GM12801 (cell line): ENCODE data around the gene LY6G5B.

Experiments used
- TF ChIP-seq, protein P1 (sequence below): IDR thresholded peaks from one replicate; pipeline ENCODE4 v1.5.1; 2011; ENCODE audit warnings: control low read depth; ENCODE audit not compliant: insufficient read length; ENCODE audit errors: extremely low read depth

The LY6G5B gene

GRCh38 chr6:31712296-31712695 is 42.5 kb downstream of the LY6G5B start:
- TF ChIP-seq, protein P1, sequence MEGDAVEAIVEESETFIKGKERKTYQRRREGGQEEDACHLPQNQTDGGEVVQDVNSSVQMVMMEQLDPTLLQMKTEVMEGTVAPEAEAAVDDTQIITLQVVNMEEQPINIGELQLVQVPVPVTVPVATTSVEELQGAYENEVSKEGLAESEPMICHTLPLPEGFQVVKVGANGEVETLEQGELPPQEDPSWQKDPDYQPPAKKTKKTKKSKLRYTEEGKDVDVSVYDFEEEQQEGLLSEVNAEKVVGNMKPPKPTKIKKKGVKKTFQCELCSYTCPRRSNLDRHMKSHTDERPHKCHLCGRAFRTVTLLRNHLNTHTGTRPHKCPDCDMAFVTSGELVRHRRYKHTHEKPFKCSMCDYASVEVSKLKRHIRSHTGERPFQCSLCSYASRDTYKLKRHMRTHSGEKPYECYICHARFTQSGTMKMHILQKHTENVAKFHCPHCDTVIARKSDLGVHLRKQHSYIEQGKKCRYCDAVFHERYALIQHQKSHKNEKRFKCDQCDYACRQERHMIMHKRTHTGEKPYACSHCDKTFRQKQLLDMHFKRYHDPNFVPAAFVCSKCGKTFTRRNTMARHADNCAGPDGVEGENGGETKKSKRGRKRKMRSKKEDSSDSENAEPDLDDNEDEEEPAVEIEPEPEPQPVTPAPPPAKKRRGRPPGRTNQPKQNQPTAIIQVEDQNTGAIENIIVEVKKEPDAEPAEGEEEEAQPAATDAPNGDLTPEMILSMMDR, result no peak

DNA sequence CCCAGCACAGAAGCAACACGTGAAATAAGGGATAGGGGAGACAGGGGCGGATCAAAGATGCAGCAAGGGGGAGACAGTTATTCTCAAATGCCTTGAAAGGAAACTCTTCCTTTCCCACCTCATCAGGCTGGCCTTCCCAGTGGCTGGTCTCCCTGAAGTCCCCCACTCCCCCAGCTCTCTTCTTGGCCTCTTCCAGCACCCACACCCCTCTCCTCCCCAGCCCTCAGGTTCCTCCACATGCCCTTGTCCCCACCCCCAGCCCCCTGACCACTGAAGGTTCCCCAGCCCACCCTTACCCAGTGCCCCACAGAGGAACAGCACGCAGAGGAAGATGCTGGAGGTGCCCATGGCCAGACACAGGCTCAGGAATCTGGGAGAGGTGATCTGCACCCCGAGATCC is 43.7 kb downstream of the LY6G5B start:
- TF ChIP-seq, protein P1, result no peak

GRCh38 chr6:31713991-31714684 is 44.4 kb downstream of the LY6G5B start:
- TF ChIP-seq, protein P1, result no peak

- TF ChIP-seq, protein P1, result no peak
Measured at GRCh38 chr6:31715022-31715958, 45.5 kb downstream of the LY6G5B start, which contains the start of gene LY6G6D. Gene LY6G6D, plus strand, starts transcription at chr6:31715348. Its CDS starts 8 bp downstream, at chr6:31715356.

DNA sequence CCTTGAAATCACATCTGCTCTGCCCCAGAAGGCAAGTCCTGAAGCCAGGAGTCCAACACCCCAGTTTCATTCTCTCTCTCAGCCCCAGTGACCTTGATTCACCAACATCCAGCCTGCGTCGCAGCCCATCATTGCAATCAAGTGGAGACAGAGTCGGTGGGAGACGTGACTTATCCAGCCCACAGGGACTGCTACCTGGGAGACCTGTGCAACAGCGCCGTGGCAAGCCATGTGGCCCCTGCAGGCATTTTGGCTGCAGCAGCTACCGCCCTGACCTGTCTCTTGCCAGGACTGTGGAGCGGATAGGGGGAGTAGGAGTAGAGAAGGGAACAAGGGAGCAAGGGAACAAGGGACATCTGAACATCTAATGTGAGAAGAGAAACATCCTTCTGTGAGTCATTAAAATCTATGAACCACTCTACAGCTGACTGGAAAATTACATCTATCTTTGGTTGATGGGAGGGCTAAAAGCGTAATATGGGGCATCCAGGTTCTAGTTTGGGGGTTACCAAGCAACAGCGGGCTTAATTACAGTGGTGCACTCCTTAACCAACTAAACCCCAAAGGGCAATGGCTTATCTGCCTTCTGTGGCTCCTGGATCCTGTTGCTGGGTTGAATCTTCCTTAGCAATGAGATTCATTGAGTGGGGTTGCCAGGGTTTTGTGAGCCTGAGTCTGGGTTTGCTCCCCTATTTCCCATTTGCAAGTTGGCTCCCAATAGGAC is 47.9 kb downstream of the LY6G5B start:
- TF ChIP-seq, protein P1, result no peak

- TF ChIP-seq, protein P1, result no peak
Measured at GRCh38 chr6:31718265-31718664, 48.5 kb downstream of the LY6G5B start.

GRCh38 chr6:31719001-31719400 is 49.2 kb downstream of the LY6G5B start:
- TF ChIP-seq, protein P1, result no peak
